Activated T-cell treated with anti-CD3 and anti-CD28 coated beads, Interleukin-2, amount 50 U/mL, for 4 hours (primary cell): Measurements from ENCODE around the gene TMEM126A. TPM values are rescaled to one million over a fixed set of nuclear protein-coding genes. Genes with fewer than 3 reads are reported as not detected.
"Not testable (repeated sequence)": the region's sequence is repeated elsewhere in the genome, so short reads cannot be mapped to it uniquely, and the experiment has no call there.

Experiments
- ATAC-seq, 2 donors: fragments of 200-7000 bp; cut with Tn5 transposase; one replicate each; pipeline ENCODE4 v1.10.0; 2021
- DNase-seq: peaks from one replicate; pipeline ENCODE4 v3.0.0-alpha.2; 2020
- H3K27me3 Mint-ChIP-seq: one replicate; pipeline ENCODE4 v1.8.0; 2021; ENCODE audit warnings: low read depth, mixed read lengths
- H3K36me3 Mint-ChIP-seq: one replicate; pipeline ENCODE4 v1.8.0; 2022; ENCODE audit warnings: mixed read lengths; ENCODE audit not compliant: insufficient read depth
- H3K4me1 Mint-ChIP-seq: one replicate; pipeline ENCODE4 v1.8.0; 2021; ENCODE audit warnings: low read depth, mixed read lengths
- H3K4me3 Mint-ChIP-seq: one replicate; pipeline ENCODE4 v1.8.0; 2021; ENCODE audit warnings: mild to moderate bottlenecking, moderate library complexity, mixed read lengths
- H3K9me3 Mint-ChIP-seq: one replicate; pipeline ENCODE4 v1.8.0; 2021; ENCODE audit warnings: mixed read lengths
- total RNA-seq, 3 donors: library from RNA; stranded (reverse); gene quantifications; one replicate each; pipeline ENCODE4 v1.2.1, GENCODE V29; 2021

The TMEM126A gene
- total RNA-seq, 3 donors from 2014 or later = 80.7 to 86.5 (median 81.1) TPM

DNA sequence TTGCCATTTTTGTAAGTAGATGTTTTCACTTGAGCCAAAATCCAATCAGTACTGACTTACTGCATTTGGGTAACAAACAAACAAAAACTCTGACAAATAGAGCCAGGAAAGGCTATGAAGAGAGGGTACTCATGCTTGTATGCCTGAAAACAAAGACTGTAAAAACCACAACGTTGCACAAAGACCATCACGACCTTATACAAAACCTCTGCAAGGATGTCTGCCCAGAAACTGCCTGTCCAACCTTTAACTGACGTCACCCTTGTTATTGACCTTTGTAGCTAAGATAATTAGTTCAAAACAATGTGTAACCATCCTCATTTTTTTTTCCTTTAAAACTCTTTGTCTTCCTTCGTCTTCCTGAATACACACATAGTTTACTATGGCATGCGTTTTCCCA, 18.0 kb downstream of the TMEM126A start:
- H3K27me3 Mint-ChIP-seq = no peaks in the 10 kb centered on the region
- peaks cover 23% of the 10 kb centered on the region for H3K4me1 Mint-ChIP-seq
- peaks cover 18% of the 10 kb centered on the region for H3K36me3 Mint-ChIP-seq
- DNase-seq = no peak
- ATAC-seq = no peak
- no peaks in the 10 kb centered on the region for H3K9me3 Mint-ChIP-seq
- peak overlapping the region; percentile 99 for H3K4me3 Mint-ChIP-seq

DNA sequence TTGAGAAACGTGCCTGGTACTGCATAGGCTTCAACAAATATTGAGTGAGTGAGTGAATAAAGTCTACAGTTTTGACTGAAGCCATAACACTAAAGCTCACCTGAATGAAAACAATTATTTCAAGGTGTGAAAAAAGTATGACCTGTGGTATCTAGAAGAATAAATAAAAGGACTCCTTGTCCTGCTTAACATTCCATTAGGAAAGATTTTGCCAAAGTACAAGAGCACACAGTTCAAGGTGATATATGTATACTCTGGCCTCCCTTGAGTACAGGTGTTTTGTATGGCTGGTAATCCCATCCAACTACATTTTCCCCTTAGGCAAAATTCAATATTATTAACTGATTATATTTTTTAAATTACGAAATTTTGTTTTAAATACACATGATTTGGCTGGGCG, 18.9 kb downstream of the TMEM126A start:
- peaks cover 2% of the 10 kb centered on the region for H3K27me3 Mint-ChIP-seq
- H3K36me3 Mint-ChIP-seq = peaks cover 14% of the 10 kb centered on the region
- DNase-seq = no peak
- no peaks in the 10 kb centered on the region for H3K9me3 Mint-ChIP-seq
- peaks cover 14% of the 10 kb centered on the region for H3K4me1 Mint-ChIP-seq
- no peak for ATAC-seq
- H3K4me3 Mint-ChIP-seq = no peak overlapping the region

GRCh38 chr11:85668157-85668556, 20.4 kb downstream of the TMEM126A start:
- DNase-seq (no peak), ATAC-seq (no peak)
- no peak overlapping the region for H3K4me3 Mint-ChIP-seq
- H3K36me3 Mint-ChIP-seq = peaks cover 7% of the 10 kb centered on the region
- H3K9me3 Mint-ChIP-seq = no peaks in the 10 kb centered on the region
- peaks cover 2% of the 10 kb centered on the region for H3K27me3 Mint-ChIP-seq
- H3K4me1 Mint-ChIP-seq = peaks cover 11% of the 10 kb centered on the region

DNA sequence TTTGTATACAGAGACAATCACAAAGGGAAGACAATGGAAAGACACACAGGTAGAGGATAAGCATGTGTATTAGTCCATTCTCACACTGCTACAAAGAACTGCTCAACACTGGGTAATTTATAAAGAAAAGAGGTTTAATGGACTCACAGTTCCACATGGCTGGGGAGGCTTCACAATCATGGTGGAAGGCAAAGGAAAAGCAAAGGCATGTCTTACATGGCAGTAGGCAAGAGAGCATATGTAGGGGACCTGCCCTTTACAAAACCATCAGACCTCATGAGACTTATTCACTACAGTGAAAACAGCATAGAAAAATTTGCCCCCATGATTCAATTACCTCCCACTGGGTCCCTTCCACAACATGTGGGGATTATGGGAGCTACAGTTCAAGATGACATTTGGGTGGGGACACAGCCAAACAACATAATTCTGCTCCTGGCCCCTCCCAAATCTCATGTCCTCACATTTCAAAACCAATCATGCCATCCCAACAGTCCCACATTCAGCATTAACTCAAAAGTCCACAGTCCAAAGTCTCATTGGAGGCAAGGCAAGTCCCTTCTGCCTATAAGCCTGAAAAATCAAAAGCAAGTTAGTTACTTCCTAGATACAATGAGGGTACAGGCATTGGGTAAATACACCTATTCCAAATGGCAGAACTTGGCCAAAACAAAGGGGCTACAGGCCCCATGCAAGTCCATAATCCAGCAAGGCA, 23.3 kb downstream of the TMEM126A start:
- DNase-seq, ATAC-seq, H3K9me3 Mint-ChIP-seq, H3K4me3 Mint-ChIP-seq, H3K36me3 Mint-ChIP-seq, H3K27me3 Mint-ChIP-seq, H3K4me1 Mint-ChIP-seq: not testable (repeated sequence)

DNA sequence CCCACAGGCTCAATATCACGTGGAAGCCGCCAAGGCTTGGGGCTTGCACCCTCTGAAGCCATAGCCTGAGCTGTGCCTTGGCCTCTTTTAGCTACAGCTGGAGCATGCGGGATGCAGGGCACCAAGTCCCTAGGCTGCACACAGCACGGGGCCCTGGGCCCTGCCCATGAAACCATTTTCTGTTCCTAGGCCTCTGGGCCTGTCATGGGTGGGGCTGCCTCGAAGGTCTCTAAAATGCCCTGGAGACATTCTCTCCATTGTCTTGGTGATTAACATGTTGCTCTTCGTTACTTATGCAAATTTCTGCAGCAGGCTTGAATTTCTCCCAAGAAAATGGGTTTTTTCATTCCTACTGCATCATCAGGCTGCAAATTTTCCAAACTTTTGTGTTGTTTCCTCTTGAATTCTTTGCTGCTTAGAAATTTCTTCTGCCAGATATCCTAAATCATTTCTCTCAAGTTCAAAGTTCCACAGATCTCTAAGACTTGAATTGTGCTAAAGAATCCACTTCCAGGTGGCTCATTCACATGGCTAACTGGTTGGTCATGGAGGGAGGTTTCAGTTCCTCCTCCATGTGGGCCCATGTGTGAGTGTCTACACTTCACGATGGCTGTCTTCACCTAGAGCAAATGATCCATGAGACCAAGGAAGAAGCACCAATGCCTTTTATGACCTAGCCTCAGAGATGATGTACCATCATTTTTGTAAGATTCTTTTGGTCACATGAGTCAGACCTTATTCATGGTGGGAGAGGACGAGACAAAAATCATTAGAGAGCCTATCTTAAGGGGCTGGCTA, 24.5 kb downstream of the TMEM126A start:
- no peaks in the 10 kb centered on the region for H3K9me3 Mint-ChIP-seq
- no peak overlapping the region for H3K4me3 Mint-ChIP-seq
- peaks cover 2% of the 10 kb centered on the region for H3K27me3 Mint-ChIP-seq
- ATAC-seq (no peak), DNase-seq (no peak)
- H3K4me1 Mint-ChIP-seq = no peaks in the 10 kb centered on the region
- no peaks in the 10 kb centered on the region for H3K36me3 Mint-ChIP-seq

DNA sequence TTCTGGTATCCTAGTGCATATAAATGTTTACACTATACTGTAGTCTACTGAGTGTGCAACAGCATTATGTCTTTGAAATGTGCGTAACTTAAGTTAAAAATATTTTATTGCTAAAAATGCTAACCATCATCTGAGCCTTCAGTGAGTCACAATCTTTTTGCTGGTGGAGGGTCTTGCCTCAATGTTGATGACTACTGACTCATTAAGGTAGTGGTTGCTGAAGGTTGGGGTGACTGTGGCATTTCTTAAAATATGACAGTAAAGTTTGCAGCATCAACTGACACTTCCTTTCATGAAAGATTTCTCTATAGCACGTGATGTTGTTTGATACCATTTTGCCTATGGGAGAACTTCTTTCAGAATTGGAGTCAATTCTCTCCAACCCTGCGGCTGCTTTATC, 25.6 kb downstream of the TMEM126A start:
- Mint-ChIP-seq H3K36me3 (no peaks in the 10 kb centered on the region), H3K27me3 (peaks cover 2% of the 10 kb centered on the region), H3K9me3 (no peaks in the 10 kb centered on the region), H3K4me3 (no peak overlapping the region), H3K4me1 (no peaks in the 10 kb centered on the region)
- peak in 1 of 2 donors; percentile 80 for ATAC-seq
- no peak for DNase-seq

DNA sequence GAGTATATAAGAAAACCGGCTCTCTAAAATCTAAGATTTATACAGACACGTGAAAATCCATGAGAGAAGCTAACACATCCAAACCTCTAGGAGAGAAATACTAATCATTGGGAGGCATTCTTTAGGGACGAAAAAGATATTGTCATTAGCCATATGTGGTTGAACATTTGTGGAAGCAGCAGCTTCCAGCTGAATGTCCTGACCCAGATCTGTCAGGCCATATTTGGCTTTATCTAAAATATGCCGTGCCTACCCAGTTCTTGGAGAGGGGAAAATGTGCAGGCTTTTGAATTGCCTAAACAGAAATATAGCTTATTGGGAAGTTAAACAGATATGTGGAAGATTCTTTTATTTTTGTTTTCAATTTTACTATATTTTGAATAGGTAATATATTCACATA, 31.8 kb downstream of the TMEM126A start:
- Mint-ChIP-seq H3K4me1 (peaks cover 13% of the 10 kb centered on the region), H3K4me3 (no peak overlapping the region), H3K27me3 (peaks cover 11% of the 10 kb centered on the region), H3K36me3 (no peaks in the 10 kb centered on the region), H3K9me3 (no peaks in the 10 kb centered on the region)
- ATAC-seq (no peak), DNase-seq (no peak)

DNA sequence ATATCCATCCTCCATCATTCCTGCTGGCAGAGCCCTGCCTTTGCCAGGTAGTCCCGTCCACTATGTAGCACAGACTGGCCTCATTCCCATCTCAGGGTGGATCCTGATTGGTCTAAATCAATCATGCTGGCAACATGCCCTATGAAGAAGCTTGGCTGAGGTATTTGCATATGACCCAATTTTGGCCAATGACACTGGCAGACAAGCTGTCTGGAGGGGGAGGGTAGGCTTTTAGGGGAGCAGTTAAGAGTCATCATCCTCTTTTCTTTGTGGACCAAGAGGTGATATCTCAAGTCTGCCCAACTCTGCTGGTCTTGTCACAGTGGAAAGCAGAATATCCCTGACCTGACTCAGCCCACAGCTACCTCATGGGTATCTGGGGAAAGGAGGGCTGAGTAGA, 33.1 kb downstream of the TMEM126A start:
- Mint-ChIP-seq H3K36me3 (no peaks in the 10 kb centered on the region), H3K4me3 (no peak overlapping the region), H3K9me3 (no peaks in the 10 kb centered on the region), H3K4me1 (peaks cover 13% of the 10 kb centered on the region), H3K27me3 (peaks cover 11% of the 10 kb centered on the region)
- no peak for DNase-seq
- peak in 1 of 2 donors; percentile 33 for ATAC-seq

GRCh38 chr11:85682330-85683305, 34.9 kb downstream of the TMEM126A start:
- Mint-ChIP-seq H3K27me3 (peaks cover 11% of the 10 kb centered on the region), H3K4me3 (peak overlapping the region; percentile 82), H3K36me3 (no peaks in the 10 kb centered on the region), H3K4me1 (peaks cover 13% of the 10 kb centered on the region), H3K9me3 (no peaks in the 10 kb centered on the region)
- DNase-seq = peak; percentile 63
- ATAC-seq = peak; percentile 92 to 95

- H3K4me3 Mint-ChIP-seq = no peak overlapping the region
- no peaks in the 10 kb centered on the region for H3K9me3 Mint-ChIP-seq
- peaks cover 1% of the 10 kb centered on the region for H3K36me3 Mint-ChIP-seq
- H3K27me3 Mint-ChIP-seq = peaks cover 10% of the 10 kb centered on the region
- DNase-seq (no peak), ATAC-seq (no peak)
- H3K4me1 Mint-ChIP-seq = peaks cover 13% of the 10 kb centered on the region
Measured at GRCh38 chr11:85685125-85685819, 37.5 kb downstream of the TMEM126A start.

DNA sequence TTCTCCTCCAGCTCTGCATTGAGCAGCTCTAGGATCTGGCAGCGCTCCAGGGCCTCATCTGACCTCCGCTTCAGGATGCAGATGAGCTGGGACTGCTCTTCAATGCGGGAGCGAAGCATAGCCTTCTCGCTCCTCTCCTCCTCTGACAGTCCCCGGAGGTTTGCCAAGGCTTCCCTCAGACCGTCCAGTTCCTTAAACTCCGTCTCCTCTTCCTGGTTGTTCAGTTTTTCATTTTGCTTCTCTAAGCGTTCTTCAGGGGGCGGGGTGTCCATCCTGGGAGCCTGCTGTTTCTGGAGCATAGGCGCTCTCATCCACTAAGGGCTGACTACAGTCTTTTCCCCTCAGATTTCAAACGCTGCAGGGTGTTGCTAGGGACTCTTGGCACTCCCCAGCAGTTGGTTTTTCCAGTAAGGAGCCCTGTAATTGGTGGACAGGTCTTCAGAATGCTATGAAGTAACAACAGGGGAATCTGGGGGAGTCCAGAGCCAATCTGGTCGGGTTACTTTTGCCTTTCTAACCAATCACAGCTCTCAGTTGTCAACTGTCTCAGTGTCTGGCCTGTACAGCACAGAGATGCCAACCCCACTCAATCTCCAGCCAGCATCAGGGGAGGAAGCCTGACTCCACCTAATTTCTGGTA, 38.2 kb downstream of the TMEM126A start, which contains the start of gene CCDC89:
CCDC89 (minus strand) TSS at position 376 of the 640 bp plus-strand sequence; CDS start at position 311, 65 bp downstream.
- H3K4me3 Mint-ChIP-seq = no peak within 1 kb of the TSS
- ATAC-seq = no peak
- DNase-seq = no peak
- H3K9me3 Mint-ChIP-seq = no peaks in the 10 kb centered on the region
- peaks cover 13% of the 10 kb centered on the region for H3K4me1 Mint-ChIP-seq
- H3K27me3 Mint-ChIP-seq = peaks cover 8% of the 10 kb centered on the region
- H3K36me3 Mint-ChIP-seq = peaks cover 2% of the 10 kb centered on the region

DNA sequence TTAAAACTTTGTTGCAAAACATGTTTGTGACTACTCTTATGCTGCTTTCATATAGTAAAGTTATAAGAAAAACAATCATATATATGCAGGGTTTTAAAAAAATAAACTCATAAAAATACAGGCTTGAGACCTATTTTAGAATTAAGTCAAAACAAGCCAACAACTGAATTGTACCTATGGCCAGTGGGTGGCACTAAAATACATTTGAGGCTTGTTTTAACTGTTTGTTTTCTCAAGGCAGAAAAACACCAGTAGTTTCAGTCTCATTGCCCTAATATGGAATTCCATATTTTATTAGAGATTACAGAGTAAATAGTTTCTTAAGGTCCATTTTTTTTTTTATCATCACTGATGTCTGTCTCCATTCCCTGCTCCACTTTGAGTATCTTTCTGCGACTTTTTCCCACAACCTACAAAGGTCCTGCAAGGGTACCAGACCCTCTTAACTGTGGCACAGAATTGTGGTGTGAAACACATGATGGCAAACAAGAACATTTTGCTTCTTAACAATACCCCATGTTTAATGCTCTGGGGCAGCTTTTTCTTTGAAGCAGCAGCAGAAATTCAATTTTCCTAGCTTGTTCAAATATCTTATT, 46.7 kb downstream of the TMEM126A start:
- DNase-seq (no peak), ATAC-seq (no peak)
- H3K27me3 Mint-ChIP-seq = no peaks in the 10 kb centered on the region
- peaks cover 19% of the 10 kb centered on the region for H3K4me1 Mint-ChIP-seq
- H3K9me3 Mint-ChIP-seq = no peaks in the 10 kb centered on the region
- H3K36me3 Mint-ChIP-seq = peaks cover 4% of the 10 kb centered on the region
- H3K4me3 Mint-ChIP-seq = no peak overlapping the region

- DNase-seq (no peak), ATAC-seq (no peak)
- H3K4me1 Mint-ChIP-seq = peaks cover 30% of the 10 kb centered on the region
- H3K27me3 Mint-ChIP-seq = no peaks in the 10 kb centered on the region
- no peaks in the 10 kb centered on the region for H3K9me3 Mint-ChIP-seq
- H3K36me3 Mint-ChIP-seq = peaks cover 3% of the 10 kb centered on the region
- H3K4me3 Mint-ChIP-seq = no peak overlapping the region
Measured at GRCh38 chr11:85695546-85695945, 47.8 kb downstream of the TMEM126A start.
